ENCODE data around the gene ANKRD55.

Gene ANKRD55

DNA sequence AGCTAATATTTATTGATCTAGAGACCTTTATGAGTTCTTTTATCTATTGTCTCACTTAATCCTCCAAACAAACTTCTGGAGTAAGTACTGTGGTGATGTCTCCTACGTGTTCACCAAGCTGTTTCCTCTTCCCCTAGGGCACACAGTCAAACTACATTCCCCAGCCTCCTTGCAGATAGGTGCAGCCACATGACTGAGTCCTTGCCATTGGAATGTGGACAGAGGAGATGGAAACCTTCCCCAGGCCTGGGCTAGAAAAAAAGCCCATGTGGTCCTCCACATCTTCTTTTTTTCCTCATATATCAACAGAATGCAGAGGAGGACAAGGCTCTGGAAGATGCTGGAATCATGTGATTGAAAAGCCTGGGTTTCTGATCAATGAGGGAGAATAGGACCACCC, 88.0 kb downstream of the ANKRD55 start:
- no peak for DNase-seq (ENCODE audit: low read depth)
- no peak overlapping the region for H3K4me3 ChIP-seq (ENCODE audit: low read depth, low read length)
- TF ChIP-seq, protein P1, sequence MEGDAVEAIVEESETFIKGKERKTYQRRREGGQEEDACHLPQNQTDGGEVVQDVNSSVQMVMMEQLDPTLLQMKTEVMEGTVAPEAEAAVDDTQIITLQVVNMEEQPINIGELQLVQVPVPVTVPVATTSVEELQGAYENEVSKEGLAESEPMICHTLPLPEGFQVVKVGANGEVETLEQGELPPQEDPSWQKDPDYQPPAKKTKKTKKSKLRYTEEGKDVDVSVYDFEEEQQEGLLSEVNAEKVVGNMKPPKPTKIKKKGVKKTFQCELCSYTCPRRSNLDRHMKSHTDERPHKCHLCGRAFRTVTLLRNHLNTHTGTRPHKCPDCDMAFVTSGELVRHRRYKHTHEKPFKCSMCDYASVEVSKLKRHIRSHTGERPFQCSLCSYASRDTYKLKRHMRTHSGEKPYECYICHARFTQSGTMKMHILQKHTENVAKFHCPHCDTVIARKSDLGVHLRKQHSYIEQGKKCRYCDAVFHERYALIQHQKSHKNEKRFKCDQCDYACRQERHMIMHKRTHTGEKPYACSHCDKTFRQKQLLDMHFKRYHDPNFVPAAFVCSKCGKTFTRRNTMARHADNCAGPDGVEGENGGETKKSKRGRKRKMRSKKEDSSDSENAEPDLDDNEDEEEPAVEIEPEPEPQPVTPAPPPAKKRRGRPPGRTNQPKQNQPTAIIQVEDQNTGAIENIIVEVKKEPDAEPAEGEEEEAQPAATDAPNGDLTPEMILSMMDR (conservative IDR thresholded peaks at IDR 0.05; ENCODE audit: low read depth, low read length), result no peak

DNA sequence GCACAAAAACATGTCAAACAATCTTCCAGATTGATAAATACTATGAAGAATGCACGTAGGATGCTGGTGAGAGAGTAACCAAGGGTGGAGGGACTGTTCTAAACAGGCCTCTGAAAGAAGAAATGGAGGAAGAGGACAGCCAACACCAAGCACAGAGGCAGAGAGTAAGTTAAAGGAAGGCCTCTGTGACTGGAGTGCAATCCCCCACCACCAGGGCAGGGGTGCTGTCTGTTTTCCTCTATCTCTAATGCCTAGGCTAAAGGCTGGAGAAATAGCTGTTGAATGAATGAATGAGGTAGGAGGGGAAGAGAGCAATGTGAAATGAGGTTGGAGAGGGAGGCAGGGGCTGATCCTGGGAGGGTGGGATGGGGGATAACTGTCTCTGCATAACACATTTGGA, 88.9 kb downstream of the ANKRD55 start:
- TF ChIP-seq, protein P1 (conservative IDR thresholded peaks at IDR 0.05; ENCODE audit: low read depth, low read length), result no peak
- no peak for DNase-seq (ENCODE audit: low read depth)
- H3K4me3 ChIP-seq (ENCODE audit: low read depth, low read length), result no peak overlapping the region

DNA sequence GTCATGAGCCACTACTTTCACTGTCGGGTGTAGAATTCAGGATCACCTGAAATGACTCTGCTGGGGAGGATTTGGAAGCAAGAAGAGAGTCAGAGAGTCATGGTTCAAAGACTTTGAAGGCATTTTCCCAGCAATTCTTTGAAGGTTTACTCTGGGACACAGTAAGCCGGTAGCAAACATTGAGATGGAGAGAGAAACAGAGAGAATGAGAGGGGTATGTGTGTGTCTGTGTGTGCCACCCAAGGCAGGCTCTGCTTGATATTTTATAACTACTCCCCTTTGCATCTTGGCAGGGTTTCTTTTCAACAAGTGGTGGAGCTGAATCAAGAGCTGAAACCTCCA, 89.8 kb downstream of the ANKRD55 start:
- no peak for DNase-seq (ENCODE audit: low read depth)
- TF ChIP-seq, protein P1 (conservative IDR thresholded peaks at IDR 0.05; ENCODE audit: low read depth, low read length), result no peak
- no peak overlapping the region for H3K4me3 ChIP-seq (ENCODE audit: low read depth, low read length)

DNA sequence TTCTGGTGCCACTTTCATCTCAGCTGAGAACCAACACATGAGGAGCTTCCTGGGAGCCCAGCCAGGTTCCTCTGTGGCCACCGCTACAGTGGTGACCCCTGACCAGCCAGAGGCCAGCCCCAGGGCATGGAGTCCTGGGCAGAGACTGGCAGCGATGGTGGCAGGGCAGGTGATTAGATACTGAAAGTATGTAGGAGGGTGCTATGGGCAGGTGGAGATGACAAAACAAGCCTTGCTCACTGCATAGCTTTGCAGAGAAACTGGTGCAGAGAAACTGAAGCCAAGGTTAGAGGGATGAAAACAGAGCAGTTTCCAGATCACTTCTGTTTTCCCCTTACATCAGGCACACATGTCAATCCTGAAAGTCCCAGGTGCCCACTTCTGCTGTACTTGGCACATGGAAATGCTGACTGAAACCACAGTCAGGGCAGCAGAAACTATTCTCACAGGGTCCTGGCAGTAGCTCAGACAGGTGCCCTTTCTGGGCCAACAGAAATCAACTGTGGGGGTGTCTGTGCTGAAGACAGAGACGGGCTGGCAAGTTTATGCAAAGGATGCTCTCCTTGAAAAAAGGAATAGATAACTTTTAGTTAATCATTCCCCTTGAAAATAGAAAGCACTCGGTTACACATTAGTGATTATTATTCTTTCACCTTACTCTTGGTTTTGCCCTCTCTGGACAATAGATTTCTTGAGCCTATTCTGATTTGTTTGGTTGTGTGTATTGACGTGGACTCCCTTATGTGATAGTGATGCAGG, 90.3 kb downstream of the ANKRD55 start:
- no peak for DNase-seq (ENCODE audit: low read depth)
- H3K4me3 ChIP-seq (ENCODE audit: low read depth, low read length), result no peak overlapping the region
- TF ChIP-seq, protein P1 (conservative IDR thresholded peaks at IDR 0.05; ENCODE audit: low read depth, low read length), result no peak

DNA sequence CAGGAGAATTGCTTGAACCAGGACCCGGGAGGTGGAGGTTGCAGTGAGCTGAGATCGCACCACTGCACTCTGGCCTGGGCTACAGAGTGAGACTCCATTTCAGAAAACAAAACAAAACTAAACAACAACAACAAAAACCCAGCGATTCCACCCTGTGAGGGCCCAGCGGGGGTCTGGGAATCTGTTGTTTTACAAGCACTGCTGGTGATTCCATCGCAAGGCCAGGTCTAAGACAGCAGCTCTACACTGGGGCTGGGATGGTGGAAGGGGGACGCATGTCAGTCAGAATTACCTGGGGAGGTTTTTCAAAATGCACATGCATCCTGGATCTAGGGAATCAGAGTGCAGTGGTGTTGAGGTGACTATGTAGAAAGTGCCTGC, 90.9 kb downstream of the ANKRD55 start:
- DNase-seq (ENCODE audit: low read depth), result no peak
- TF ChIP-seq, protein P1 (conservative IDR thresholded peaks at IDR 0.05; ENCODE audit: low read depth, low read length), result no peak
- no peak overlapping the region for H3K4me3 ChIP-seq (ENCODE audit: low read depth, low read length)

DNA sequence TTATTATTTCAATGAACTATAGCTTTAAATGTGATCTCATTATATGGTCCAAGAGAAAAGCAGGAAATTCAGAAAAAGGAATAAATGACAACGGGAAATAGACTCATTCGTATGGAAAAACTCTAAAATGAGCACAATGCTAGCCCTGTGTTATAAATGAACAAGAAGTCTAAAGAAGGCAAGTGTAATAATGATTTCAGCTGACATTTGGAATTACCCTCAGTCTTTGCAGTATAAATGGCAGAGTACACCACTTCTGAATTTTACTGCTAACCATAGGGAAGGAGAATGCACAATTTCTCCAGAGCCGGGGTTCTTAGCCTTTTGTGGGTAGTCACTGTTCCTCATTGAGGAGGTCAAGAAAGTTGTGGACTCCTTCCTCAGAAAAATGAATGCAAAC, 93.1 kb downstream of the ANKRD55 start:
- H3K4me3 ChIP-seq (ENCODE audit: low read depth, low read length), result no peak overlapping the region
- TF ChIP-seq, protein P1 (conservative IDR thresholded peaks at IDR 0.05; ENCODE audit: low read depth, low read length), result no peak
- no peak for DNase-seq (ENCODE audit: low read depth)

DNA sequence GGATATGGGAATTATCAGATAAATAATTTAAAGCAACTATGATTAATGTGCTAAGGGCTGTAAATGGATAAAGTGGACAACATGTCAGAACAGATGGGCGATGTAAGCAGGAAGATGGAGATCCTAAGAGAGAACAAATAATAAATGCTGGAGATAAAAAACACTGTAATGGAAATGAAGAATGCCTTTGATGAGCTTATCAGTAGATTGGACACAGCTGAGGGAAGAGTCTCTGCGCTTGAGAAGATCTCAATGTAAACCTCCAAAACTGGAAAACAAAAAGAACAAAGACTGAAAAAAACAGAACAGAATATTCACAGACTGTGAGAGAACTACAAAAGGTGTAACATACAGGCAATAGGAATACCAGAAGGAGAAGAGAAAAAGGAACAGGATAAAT, 102.5 kb downstream of the ANKRD55 start:
- no peak for DNase-seq (ENCODE audit: low read depth)
- H3K4me3 ChIP-seq (ENCODE audit: low read depth, low read length), result no peak overlapping the region
- TF ChIP-seq, protein P1 (conservative IDR thresholded peaks at IDR 0.05; ENCODE audit: low read depth, low read length), result no peak

Measured in choroid plexus epithelial cell (primary cell).